ENCODE measurements around the gene TMC1. TPM values are rescaled to one million over a fixed set of nuclear protein-coding genes. Genes with fewer than 3 reads are reported as not detected.

Gene TMC1
- total and polyA plus RNA-seq, 9 donors, result 0.12 to 1.4 (median 0.48) TPM

DNA sequence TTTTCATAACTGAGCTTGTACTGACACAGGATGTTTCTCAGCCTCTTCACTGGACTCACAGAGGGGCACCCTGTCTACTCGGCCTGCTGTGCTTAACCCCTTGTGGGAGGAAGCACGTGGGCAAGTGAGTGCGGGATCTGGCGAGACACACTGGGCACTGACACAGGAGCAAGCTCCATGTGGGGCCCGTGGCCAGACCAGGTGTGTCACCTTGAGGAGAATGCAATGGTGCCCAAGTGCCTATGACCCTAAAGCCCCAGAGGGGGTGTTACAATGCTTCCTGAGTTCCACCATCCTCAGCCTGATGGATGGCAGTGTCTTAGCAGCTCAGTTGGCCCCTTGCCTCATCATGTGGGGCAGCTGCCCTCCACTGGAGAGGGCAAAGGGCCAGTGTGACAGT lies 302.6 kb downstream of the TMC1 start:
- WGBS, 3 donors, result 71 to 78% (median 74%) methylated on average over 5 of the region's 5 CpGs
- TF ChIP-seq EP300 (IDR thresholded peaks at IDR 0.05) (no peak), POLR2A (IDR thresholded peaks at IDR 0.05) (no peak), CTCF (IDR thresholded peaks at IDR 0.05) (no peak)
- Histone ChIP-seq H3K27me3 (no peaks in the 10 kb centered on the region), H3K36me3 (no peaks in the 10 kb centered on the region), H3K27ac (no peak overlapping the region), H3K9me3 (no peaks in the 10 kb centered on the region), H3K4me1 (ENCODE audit: insufficient read depth) (no peaks in the 10 kb centered on the region), H3K4me3 (no peak overlapping the region)
- intact Hi-C loops (cut with DNase I), result loop anchor here in 1 of 4 donors (10.0 kb wide), 2 partner anchors 549 to 789 kb away; no protein-coding TSS in a partner anchor
- DNase-seq, result no peak

GRCh38 chr9:72826996-72827949 lies 305.9 kb downstream of the TMC1 start:
- intact Hi-C loops (cut with DNase I), result loop anchor here in 2 of 4 donors (5.0 to 10.0 kb wide), 3 partner anchors 545 to 792 kb away; no protein-coding TSS in a partner anchor

GRCh38 chr9:72827950-72828731 lies 306.7 kb downstream of the TMC1 start:
- intact Hi-C loops (cut with DNase I), result loop anchor here in 2 of 4 donors (5.0 to 10.0 kb wide), 3 partner anchors 546 to 793 kb away; no protein-coding TSS in a partner anchor
- no peaks in the 10 kb centered on the region for H3K36me3 ChIP-seq
- H3K9me3 ChIP-seq, result no peaks in the 10 kb centered on the region
- 79 to 91% (median 86%) methylated on average over 2 of the region's 2 CpGs for WGBS, 3 donors
- no peak for DNase-seq
- H3K4me1 ChIP-seq (ENCODE audit: insufficient read depth), result no peaks in the 10 kb centered on the region
- no peak overlapping the region for H3K4me3 ChIP-seq
- H3K27ac ChIP-seq, result peak overlapping the region in 1 of 2 donors; percentile 60
- TF ChIP-seq EP300 (IDR thresholded peaks at IDR 0.05) (no peak), CTCF (IDR thresholded peaks at IDR 0.05) (no peak), POLR2A (IDR thresholded peaks at IDR 0.05) (no peak)
- H3K27me3 ChIP-seq, result no peaks in the 10 kb centered on the region

More at GRCh38 chr9:72826996-72827949, 305.9 kb downstream of the TMC1 start:
- Histone ChIP-seq H3K36me3 (no peaks in the 10 kb centered on the region), H3K9me3 (no peaks in the 10 kb centered on the region), H3K4me1 (ENCODE audit: insufficient read depth) (no peaks in the 10 kb centered on the region), H3K27me3 (no peaks in the 10 kb centered on the region), H3K4me3 (no peak overlapping the region), H3K27ac (peak overlapping the region in 1 of 2 donors; percentile 60)
- WGBS, 3 donors, result 42 to 53% (median 46%) methylated on average over 7 of the region's 7 CpGs
- no peak for DNase-seq
- TF ChIP-seq POLR2A (IDR thresholded peaks at IDR 0.05), result no peak
- TF ChIP-seq CTCF (IDR thresholded peaks at IDR 0.05), result no peak
- no peak for TF ChIP-seq EP300 (IDR thresholded peaks at IDR 0.05)

- H3K27ac ChIP-seq, result no peak overlapping the region
- intact Hi-C loops (cut with DNase I), result no loop called here
- no peaks in the 10 kb centered on the region for H3K27me3 ChIP-seq
- no peaks in the 10 kb centered on the region for H3K9me3 ChIP-seq
- peaks cover 3% of the 10 kb centered on the region for H3K4me1 ChIP-seq (ENCODE audit: insufficient read depth)
- TF ChIP-seq EP300 (IDR thresholded peaks at IDR 0.05) (no peak), POLR2A (IDR thresholded peaks at IDR 0.05) (no peak), CTCF (IDR thresholded peaks at IDR 0.05) (no peak)
- no peak overlapping the region for H3K4me3 ChIP-seq
- 85 to 94% (median 90%) methylated on average over 1 of the region's 1 CpG for WGBS, 3 donors
- DNase-seq, result no peak
- no peaks in the 10 kb centered on the region for H3K36me3 ChIP-seq
Measured at GRCh38 chr9:72834994-72835393, 313.6 kb downstream of the TMC1 start.

Data from ovary (tissue), 9 donors.